WTC11 (cell line): ENCODE measurements around the gene EOMES. TPM values are rescaled to one million over a fixed set of nuclear protein-coding genes. Genes with fewer than 3 reads are reported as not detected.
A peak's percentile ranks its signal among the peaks of the same experiment; 100 is the strongest.

Source experiments
- ATF2 ChIP-seq: sonication (generic); formaldehyde crosslinking; IDR thresholded peaks from 2 replicates; pipeline ENCODE4 v1.8.1; 2022; ENCODE audit warnings: low read depth, missing genetic modification reagents, borderline replicate concordance
- CBFB ChIP-seq: sonication (generic); formaldehyde crosslinking; IDR thresholded peaks from 2 replicates; pipeline ENCODE4 v1.8.1; 2022; ENCODE audit warnings: mild to moderate bottlenecking, low read depth, missing genetic modification reagents
- CREM ChIP-seq: sonication (generic); formaldehyde crosslinking; IDR thresholded peaks from 2 replicates; pipeline ENCODE4 v1.8.1; 2022; ENCODE audit warnings: mild to moderate bottlenecking, missing genetic modification reagents, moderate library complexity
- E2F5 ChIP-seq: sonication (generic); formaldehyde crosslinking; IDR thresholded peaks from 2 replicates; pipeline ENCODE4 v1.8.1; 2022; ENCODE audit warnings: mild to moderate bottlenecking, moderate library complexity, missing genetic modification reagents
- NR1H2 ChIP-seq: sonication (generic); formaldehyde crosslinking; IDR thresholded peaks from 2 replicates; pipeline ENCODE4 v1.9.0; 2021; ENCODE audit warnings: mild to moderate bottlenecking, moderate library complexity, missing genetic modification reagents
- NR3C1 ChIP-seq: sonication (generic); formaldehyde crosslinking; conservative IDR thresholded peaks from 2 replicates; pipeline ENCODE4 v1.8.1; 2023; ENCODE audit warnings: low read depth, mild to moderate bottlenecking, missing genetic modification reagents
- ZNF416 ChIP-seq: fragments of 250-450 bp; sonication (Bioruptor Pico); IDR thresholded peaks from 2 replicates; pipeline ENCODE4 v1.9.0; 2021; ENCODE audit warnings: mild to moderate bottlenecking, inconsistent platforms
- ZNF423 ChIP-seq: fragments of 250-450 bp; sonication (Bioruptor Pico); IDR thresholded peaks from 2 replicates; pipeline ENCODE4 v2.1.2; 2022; ENCODE audit warnings: mild to moderate bottlenecking, moderate library complexity
- total RNA-seq: library from RNA; stranded (reverse); gene quantifications from 3 replicates; pipeline ENCODE4 v1.2.3, GENCODE V29; 2021
- TF ChIP-seq, protein P1 (sequence below): sonication (generic); formaldehyde crosslinking; conservative IDR thresholded peaks from 2 replicates; pipeline ENCODE4 v1.8.1; 2022; ENCODE audit warnings: mild to moderate bottlenecking, missing genetic modification reagents
- TF ChIP-seq, protein P2 (sequence below): fragments of 250-450 bp; sonication (Bioruptor Pico); IDR thresholded peaks from 2 replicates; pipeline ENCODE4 v1.9.0; 2021; ENCODE audit warnings: mild to moderate bottlenecking, borderline replicate concordance
- TF ChIP-seq, protein P3 (sequence below): fragments of 200-600 bp; IDR thresholded peaks from 2 replicates; pipeline ENCODE4 v1.8.0; 2022; ENCODE audit warnings: antibody characterized with exemption
- TF ChIP-seq, protein P4 (sequence below): sonication (generic); formaldehyde crosslinking; IDR thresholded peaks from 2 replicates; pipeline ENCODE4 v1.8.0; 2022; ENCODE audit warnings: mild to moderate bottlenecking, missing genetic modification reagents
- TF ChIP-seq, protein P5 (sequence below): sonication (generic); formaldehyde crosslinking; IDR thresholded peaks from 2 replicates; pipeline ENCODE4 v1.8.1; 2022; ENCODE audit warnings: low read depth, mild to moderate bottlenecking, moderate library complexity, missing genetic modification reagents, borderline replicate concordance
- TF ChIP-seq, protein P6 (sequence below): sonication (generic); formaldehyde crosslinking; IDR thresholded peaks from 2 replicates; pipeline ENCODE4 v1.8.0; 2022; ENCODE audit warnings: missing genetic modification reagents
- TF ChIP-seq, protein P7 (sequence below): fragments of 250-450 bp; sonication (Bioruptor Pico); IDR thresholded peaks from 2 replicates; pipeline ENCODE4 v1.9.0; 2021; ENCODE audit warnings: moderate library complexity, mild to moderate bottlenecking, inconsistent platforms, borderline replicate concordance

The EOMES gene
- total RNA-seq, 1 experiment from 2014 or later = 1.4 TPM

DNA sequence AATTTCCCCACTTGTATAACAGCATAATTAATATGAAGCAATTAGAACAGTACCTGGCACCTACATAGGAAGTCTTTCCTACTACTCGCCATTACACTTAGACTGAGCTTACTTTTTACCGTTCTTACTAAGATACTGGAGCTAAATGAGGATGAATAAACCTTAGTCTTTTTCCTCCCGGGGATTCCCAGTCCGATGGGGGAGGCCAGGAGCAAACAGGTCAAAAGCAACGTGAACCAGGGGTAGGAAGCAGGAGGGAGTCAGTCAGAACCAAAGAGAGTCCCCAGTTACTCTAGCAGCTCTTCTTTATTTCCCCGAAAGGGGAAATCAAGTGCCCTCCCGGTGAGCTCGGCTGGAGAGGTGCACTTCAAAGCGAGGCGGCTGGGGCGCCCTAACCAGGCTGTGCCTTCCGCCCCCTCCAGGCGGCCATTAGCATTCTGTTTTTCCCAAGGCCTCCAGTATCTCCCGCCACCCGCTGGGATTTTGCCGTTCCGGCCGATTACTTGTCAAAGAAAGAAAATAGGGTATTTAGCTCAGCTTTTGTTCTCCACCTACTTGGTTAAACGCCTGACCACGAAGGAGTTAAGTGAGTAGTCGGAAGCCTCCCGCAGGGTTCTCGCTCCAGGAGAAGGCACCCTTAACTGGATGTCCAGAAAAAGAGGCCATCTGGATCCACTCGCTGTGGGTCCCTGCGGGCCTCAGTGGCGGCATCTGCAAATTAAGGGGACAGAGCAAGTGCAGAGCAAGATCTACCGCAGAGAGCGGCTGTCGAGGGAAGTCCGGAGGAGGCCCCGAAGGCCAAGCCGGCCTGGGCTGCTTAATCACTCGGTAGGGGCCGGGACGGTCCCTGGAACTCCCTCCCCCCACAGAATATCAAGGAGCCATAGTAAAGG lies 6.3 kb upstream of the EOMES start (continued):
- TF ChIP-seq NR3C1 (CRISPR knock-in tag) (no peak), ZNF416 (CRISPR knock-in tag) (no peak), NR1H2 (CRISPR knock-in tag) (no peak), E2F5 (no peak), CREM (no peak; the same call in 1 of the 2 replicates), ATF2 (no peak), ZNF423 (CRISPR knock-in tag) (peak; percentile 100), CBFB (no peak)
- TF ChIP-seq, protein P1, sequence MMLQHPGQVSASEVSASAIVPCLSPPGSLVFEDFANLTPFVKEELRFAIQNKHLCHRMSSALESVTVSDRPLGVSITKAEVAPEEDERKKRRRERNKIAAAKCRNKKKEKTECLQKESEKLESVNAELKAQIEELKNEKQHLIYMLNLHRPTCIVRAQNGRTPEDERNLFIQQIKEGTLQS (CRISPR knock-in tag) = no peak
- TF ChIP-seq, protein P2, sequence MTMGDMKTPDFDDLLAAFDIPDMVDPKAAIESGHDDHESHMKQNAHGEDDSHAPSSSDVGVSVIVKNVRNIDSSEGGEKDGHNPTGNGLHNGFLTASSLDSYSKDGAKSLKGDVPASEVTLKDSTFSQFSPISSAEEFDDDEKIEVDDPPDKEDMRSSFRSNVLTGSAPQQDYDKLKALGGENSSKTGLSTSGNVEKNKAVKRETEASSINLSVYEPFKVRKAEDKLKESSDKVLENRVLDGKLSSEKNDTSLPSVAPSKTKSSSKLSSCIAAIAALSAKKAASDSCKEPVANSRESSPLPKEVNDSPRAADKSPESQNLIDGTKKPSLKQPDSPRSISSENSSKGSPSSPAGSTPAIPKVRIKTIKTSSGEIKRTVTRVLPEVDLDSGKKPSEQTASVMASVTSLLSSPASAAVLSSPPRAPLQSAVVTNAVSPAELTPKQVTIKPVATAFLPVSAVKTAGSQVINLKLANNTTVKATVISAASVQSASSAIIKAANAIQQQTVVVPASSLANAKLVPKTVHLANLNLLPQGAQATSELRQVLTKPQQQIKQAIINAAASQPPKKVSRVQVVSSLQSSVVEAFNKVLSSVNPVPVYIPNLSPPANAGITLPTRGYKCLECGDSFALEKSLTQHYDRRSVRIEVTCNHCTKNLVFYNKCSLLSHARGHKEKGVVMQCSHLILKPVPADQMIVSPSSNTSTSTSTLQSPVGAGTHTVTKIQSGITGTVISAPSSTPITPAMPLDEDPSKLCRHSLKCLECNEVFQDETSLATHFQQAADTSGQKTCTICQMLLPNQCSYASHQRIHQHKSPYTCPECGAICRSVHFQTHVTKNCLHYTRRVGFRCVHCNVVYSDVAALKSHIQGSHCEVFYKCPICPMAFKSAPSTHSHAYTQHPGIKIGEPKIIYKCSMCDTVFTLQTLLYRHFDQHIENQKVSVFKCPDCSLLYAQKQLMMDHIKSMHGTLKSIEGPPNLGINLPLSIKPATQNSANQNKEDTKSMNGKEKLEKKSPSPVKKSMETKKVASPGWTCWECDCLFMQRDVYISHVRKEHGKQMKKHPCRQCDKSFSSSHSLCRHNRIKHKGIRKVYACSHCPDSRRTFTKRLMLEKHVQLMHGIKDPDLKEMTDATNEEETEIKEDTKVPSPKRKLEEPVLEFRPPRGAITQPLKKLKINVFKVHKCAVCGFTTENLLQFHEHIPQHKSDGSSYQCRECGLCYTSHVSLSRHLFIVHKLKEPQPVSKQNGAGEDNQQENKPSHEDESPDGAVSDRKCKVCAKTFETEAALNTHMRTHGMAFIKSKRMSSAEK = no peak
- TF ChIP-seq, protein P3, sequence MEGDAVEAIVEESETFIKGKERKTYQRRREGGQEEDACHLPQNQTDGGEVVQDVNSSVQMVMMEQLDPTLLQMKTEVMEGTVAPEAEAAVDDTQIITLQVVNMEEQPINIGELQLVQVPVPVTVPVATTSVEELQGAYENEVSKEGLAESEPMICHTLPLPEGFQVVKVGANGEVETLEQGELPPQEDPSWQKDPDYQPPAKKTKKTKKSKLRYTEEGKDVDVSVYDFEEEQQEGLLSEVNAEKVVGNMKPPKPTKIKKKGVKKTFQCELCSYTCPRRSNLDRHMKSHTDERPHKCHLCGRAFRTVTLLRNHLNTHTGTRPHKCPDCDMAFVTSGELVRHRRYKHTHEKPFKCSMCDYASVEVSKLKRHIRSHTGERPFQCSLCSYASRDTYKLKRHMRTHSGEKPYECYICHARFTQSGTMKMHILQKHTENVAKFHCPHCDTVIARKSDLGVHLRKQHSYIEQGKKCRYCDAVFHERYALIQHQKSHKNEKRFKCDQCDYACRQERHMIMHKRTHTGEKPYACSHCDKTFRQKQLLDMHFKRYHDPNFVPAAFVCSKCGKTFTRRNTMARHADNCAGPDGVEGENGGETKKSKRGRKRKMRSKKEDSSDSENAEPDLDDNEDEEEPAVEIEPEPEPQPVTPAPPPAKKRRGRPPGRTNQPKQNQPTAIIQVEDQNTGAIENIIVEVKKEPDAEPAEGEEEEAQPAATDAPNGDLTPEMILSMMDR = no peak
- TF ChIP-seq, protein P4, sequence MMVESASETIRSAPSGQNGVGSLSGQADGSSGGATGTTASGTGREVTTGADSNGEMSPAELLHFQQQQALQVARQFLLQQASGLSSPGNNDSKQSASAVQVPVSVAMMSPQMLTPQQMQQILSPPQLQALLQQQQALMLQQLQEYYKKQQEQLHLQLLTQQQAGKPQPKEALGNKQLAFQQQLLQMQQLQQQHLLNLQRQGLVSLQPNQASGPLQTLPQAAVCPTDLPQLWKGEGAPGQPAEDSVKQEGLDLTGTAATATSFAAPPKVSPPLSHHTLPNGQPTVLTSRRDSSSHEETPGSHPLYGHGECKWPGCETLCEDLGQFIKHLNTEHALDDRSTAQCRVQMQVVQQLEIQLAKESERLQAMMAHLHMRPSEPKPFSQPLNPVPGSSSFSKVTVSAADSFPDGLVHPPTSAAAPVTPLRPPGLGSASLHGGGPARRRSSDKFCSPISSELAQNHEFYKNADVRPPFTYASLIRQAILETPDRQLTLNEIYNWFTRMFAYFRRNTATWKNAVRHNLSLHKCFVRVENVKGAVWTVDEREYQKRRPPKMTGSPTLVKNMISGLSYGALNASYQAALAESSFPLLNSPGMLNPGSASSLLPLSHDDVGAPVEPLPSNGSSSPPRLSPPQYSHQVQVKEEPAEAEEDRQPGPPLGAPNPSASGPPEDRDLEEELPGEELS = peak; percentile 93
- TF ChIP-seq, protein P5, sequence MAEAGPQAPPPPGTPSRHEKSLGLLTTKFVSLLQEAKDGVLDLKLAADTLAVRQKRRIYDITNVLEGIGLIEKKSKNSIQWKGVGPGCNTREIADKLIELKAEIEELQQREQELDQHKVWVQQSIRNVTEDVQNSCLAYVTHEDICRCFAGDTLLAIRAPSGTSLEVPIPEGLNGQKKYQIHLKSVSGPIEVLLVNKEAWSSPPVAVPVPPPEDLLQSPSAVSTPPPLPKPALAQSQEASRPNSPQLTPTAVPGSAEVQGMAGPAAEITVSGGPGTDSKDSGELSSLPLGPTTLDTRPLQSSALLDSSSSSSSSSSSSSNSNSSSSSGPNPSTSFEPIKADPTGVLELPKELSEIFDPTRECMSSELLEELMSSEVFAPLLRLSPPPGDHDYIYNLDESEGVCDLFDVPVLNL (CRISPR knock-in tag) = no peak
- TF ChIP-seq, protein P6, sequence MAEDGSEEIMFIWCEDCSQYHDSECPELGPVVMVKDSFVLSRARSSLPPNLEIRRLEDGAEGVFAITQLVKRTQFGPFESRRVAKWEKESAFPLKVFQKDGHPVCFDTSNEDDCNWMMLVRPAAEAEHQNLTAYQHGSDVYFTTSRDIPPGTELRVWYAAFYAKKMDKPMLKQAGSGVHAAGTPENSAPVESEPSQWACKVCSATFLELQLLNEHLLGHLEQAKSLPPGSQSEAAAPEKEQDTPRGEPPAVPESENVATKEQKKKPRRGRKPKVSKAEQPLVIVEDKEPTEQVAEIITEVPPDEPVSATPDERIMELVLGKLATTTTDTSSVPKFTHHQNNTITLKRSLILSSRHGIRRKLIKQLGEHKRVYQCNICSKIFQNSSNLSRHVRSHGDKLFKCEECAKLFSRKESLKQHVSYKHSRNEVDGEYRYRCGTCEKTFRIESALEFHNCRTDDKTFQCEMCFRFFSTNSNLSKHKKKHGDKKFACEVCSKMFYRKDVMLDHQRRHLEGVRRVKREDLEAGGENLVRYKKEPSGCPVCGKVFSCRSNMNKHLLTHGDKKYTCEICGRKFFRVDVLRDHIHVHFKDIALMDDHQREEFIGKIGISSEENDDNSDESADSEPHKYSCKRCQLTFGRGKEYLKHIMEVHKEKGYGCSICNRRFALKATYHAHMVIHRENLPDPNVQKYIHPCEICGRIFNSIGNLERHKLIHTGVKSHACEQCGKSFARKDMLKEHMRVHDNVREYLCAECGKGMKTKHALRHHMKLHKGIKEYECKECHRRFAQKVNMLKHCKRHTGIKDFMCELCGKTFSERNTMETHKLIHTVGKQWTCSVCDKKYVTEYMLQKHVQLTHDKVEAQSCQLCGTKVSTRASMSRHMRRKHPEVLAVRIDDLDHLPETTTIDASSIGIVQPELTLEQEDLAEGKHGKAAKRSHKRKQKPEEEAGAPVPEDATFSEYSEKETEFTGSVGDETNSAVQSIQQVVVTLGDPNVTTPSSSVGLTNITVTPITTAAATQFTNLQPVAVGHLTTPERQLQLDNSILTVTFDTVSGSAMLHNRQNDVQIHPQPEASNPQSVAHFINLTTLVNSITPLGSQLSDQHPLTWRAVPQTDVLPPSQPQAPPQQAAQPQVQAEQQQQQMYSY (CRISPR knock-in tag) = no peak
- TF ChIP-seq, protein P7, sequence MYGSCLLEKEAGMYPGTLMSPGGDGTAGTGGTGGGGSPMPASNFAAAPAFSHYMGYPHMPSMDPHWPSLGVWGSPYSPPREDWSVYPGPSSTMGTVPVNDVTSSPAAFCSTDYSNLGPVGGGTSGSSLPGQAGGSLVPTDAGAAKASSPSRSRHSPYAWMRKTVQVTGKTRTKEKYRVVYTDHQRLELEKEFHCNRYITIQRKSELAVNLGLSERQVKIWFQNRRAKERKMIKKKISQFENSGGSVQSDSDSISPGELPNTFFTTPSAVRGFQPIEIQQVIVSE = no peak
- TF ChIP-seq, all 79 proteins: peak for 10
